Measurements from ENCODE around the gene SH3TC1.

SH3TC1 gene

GRCh38 chr4:8263397-8263796 lies 64.3 kb downstream of the SH3TC1 start:
- no peak for DNase-seq (ENCODE audit: low spot score)

- no peak for DNase-seq (ENCODE audit: low spot score)
These were observed 65.0 kb downstream of the SH3TC1 start for GRCh38 chr4:8264106-8264505.

- DNase-seq (ENCODE audit: low spot score): no peak
These were observed 66.3 kb downstream of the SH3TC1 start for GRCh38 chr4:8265171-8265929.

GRCh38 chr4:8266088-8266487 lies 67.0 kb downstream of the SH3TC1 start:
- no peak for DNase-seq (ENCODE audit: low spot score)

- DNase-seq (ENCODE audit: low spot score): no peak
These were observed 67.4 kb downstream of the SH3TC1 start for GRCh38 chr4:8266508-8266907.

GRCh38 chr4:8267077-8267476 lies 68.0 kb downstream of the SH3TC1 start:
- peak; percentile 34 for DNase-seq (ENCODE audit: low spot score)

- DNase-seq (ENCODE audit: low spot score): no peak
These were observed 69.1 kb downstream of the SH3TC1 start for GRCh38 chr4:8268211-8268610.

GRCh38 chr4:8268901-8269534 lies 69.9 kb downstream of the SH3TC1 start:
- DNase-seq (ENCODE audit: low spot score): no peak

GRCh38 chr4:8269535-8270417 lies 70.7 kb downstream of the SH3TC1 start, which contains the start of gene HTRA3:
TSS of gene HTRA3 (plus strand) at chr4:8269754. CDS start at chr4:8269969, 215 bp downstream.
- no peak for DNase-seq (ENCODE audit: low spot score)

GRCh38 chr4:8270418-8270771 lies 71.3 kb downstream of the SH3TC1 start:
- no peak for DNase-seq (ENCODE audit: low spot score)

- DNase-seq (ENCODE audit: low spot score): no peak
These were observed 72.1 kb downstream of the SH3TC1 start for GRCh38 chr4:8270912-8271815.

GRCh38 chr4:8271821-8272220 lies 72.7 kb downstream of the SH3TC1 start:
- no peak for DNase-seq (ENCODE audit: low spot score)

GRCh38 chr4:8272472-8273428 lies 73.7 kb downstream of the SH3TC1 start:
- DNase-seq (ENCODE audit: low spot score): no peak

GRCh38 chr4:8273450-8273849 lies 74.4 kb downstream of the SH3TC1 start:
- no peak for DNase-seq (ENCODE audit: low spot score)

GRCh38 chr4:8274066-8274652 lies 75.1 kb downstream of the SH3TC1 start:
- no peak for DNase-seq (ENCODE audit: low spot score)

GRCh38 chr4:8274765-8275547 lies 75.9 kb downstream of the SH3TC1 start:
- DNase-seq (ENCODE audit: low spot score): no peak

- DNase-seq (ENCODE audit: low spot score): no peak
These were observed 76.4 kb downstream of the SH3TC1 start for GRCh38 chr4:8275548-8275910.

GRCh38 chr4:8276358-8277240 lies 77.5 kb downstream of the SH3TC1 start:
- DNase-seq (ENCODE audit: low spot score): no peak
